Spleen (tissue), 11 donors: ENCODE data around the gene TRPT1. TPM values are rescaled to one million over a fixed set of nuclear protein-coding genes. Genes with fewer than 3 reads are reported as not detected.

Experiments
- DNase-seq: peaks from one replicate; pipeline ENCODE4 v3.0.0-alpha.2; 2020
- H3K27ac ChIP-seq, 8 donors: fragments of 200-600 bp; sonication (generic) in 7 of 8; 1 replicate in 4 of 8; 2 replicates in 4 of 8; pipeline versions ENCODE4 v1.5.0 to v1.8.0; 2016 to 2021; ENCODE audit warnings: inconsistent platforms in 4 of 8, mild to moderate bottlenecking in 4 of 8, moderate library complexity in 1 of 8
- H3K27me3 ChIP-seq, 7 donors: fragments of 200-600 bp; sonication (generic) in 6 of 7; replicated peaks in 1 of 7; 1 replicate in 4 of 7; 2 replicates in 3 of 7; pipeline versions ENCODE4 v1.5.0 to v1.8.0; 2016 to 2021; ENCODE audit warnings: inconsistent platforms in 3 of 7, mild to moderate bottlenecking in 1 of 7
- H3K36me3 ChIP-seq, 6 donors: fragments of 200-600 bp; sonication (generic) in 5 of 6; 1 replicate in 4 of 6; 2 replicates in 2 of 6; pipeline versions ENCODE4 v1.5.0 to v1.8.0; 2016 to 2021; ENCODE audit warnings: inconsistent platforms in 2 of 6
- H3K4me1 ChIP-seq, 6 donors: fragments of 200-600 bp; sonication (generic) in 5 of 6; 1 replicate in 3 of 6; 2 replicates in 3 of 6; pipeline versions ENCODE4 v1.5.0 to v1.8.0; 2016 to 2021; ENCODE audit warnings: inconsistent platforms in 3 of 6
- H3K4me3 ChIP-seq, 8 donors: fragments of 200-600 bp; sonication (generic) in 7 of 8; 1 replicate in 4 of 8; 2 replicates in 4 of 8; pipeline versions ENCODE4 v1.5.0 to v1.8.0; 2016 to 2021; ENCODE audit warnings: inconsistent platforms in 4 of 8, mild to moderate bottlenecking in 4 of 8, moderate library complexity in 2 of 8
- H3K9me3 ChIP-seq, 8 donors: fragments of 200-600 bp; sonication (generic) in 7 of 8; 1 replicate in 4 of 8; 2 replicates in 4 of 8; pipeline versions ENCODE4 v1.5.0 to v1.8.0; 2016 to 2021; ENCODE audit warnings: inconsistent platforms in 4 of 8
- CTCF ChIP-seq, 11 experiments: fragments of 200-600 bp in 7 of 11; fragments of 450-650 bp in 4 of 11; sonication (generic) in 4 of 11; IDR thresholded peaks in 8 of 11; conservative IDR thresholded peaks in 3 of 11; 1 replicate in 7 of 11; 2 replicates in 4 of 11; pipeline versions ENCODE4 v1.4.0 to v1.8.0; 2016 to 2021; ENCODE audit warnings: antibody characterized with exemption in 11 of 11, inconsistent platforms in 4 of 11, mild to moderate bottlenecking in 1 of 11
- POLR2A ChIP-seq, 3 donors: fragments of 450-650 bp; IDR thresholded peaks; one replicate each; pipeline ENCODE4 v1.5.1; 2017; ENCODE audit warnings: antibody characterized with exemption in 3 of 3, mild to moderate bottlenecking in 1 of 3
- POLR2AphosphoS5 ChIP-seq, 3 donors: sonication (generic); formaldehyde crosslinking; IDR thresholded peaks; one replicate each; pipeline ENCODE4 v1.5.1; 2017; ENCODE audit warnings: antibody characterized with exemption in 3 of 3
- WGBS, 5 donors: extraction: QIAGEN DNeasy Blood & Tissue Kit in 3 of 5; methylation state at CpG; one replicate each; pipeline versions ENCODE4 v1.1.5 to v1.1.7; 2013 to 2018; 5-methylcytosine and 5-hydroxymethylcytosine counted together
- intact Hi-C: fragments of 100-400 bp; cut with DNase I; formaldehyde crosslinking; loops from one replicate; pipeline ENCODE4 v1.15.0; 2023; ENCODE audit warnings: low total_unique reads
- polyA plus RNA-seq, 3 donors: library from polyadenylated mRNA; stranded (reverse); fragments of 200-250 nt; gene quantifications; one replicate each; pipeline ENCODE4 v1.2.1, GENCODE V29; 2013
- total RNA-seq, 7 donors: library from RNA; depleted of rRNA in 3 of 7; stranded (reverse); fragments of >200 nt in 3 of 7; fragmentation: NEBNext Ultra II Directional in 4 of 7; extraction: Animal tissue kit (Norgen Biotek cat#: 25700) in 4 of 7; gene quantifications; one replicate each; pipeline versions ENCODE4 v1.1.0 to v1.2.1, GENCODE V29; 2016 to 2021
- donor health status: healthy with polysubstance abuse.
- donor health status: DM: no; HTN: no; CAD: no; lungs with moderate emphysema.
- donor health status: DM: no; HTN: no; CAD: no.
- donor health status: Bipolar disorder and iron deficiency.
- donor health status: healthy.
- donor health status: DM: no; HTN: no; CAD: no.
- donor health status: DM: yes; HTN: yes; CAD: no.

Gene TRPT1
- total and polyA plus RNA-seq, 10 donors, result 34.2 to 74.0 (median 46.4) TPM

GRCh38 chr11:64245797-64246620, 20.0 kb upstream of the TRPT1 start:
- intact Hi-C loops, result no loop called here
- Histone ChIP-seq H3K4me1 (peaks cover 18 to 80% (median 58%) of the 10 kb centered on the region in 6 donors), H3K36me3 (peaks cover 0 to 24% (median 9%) of the 10 kb centered on the region in 6 donors), H3K9me3 (no peaks in the 10 kb centered on the region), H3K27ac (peak overlapping the region; percentile 33 to 100 (median 84)), H3K4me3 (peak overlapping the region; percentile 58 to 90 (median 77)), H3K27me3 (no peaks in the 10 kb centered on the region)
- DNase-seq, result peak; percentile 89
- WGBS, 5 donors, result 0 to 3% (median 1%) methylated on average over 26 to 46 of the region's 46 CpGs
- TF ChIP-seq CTCF (IDR thresholded peaks at IDR 0.05 in 8 of 11, conservative IDR thresholded peaks at IDR 0.05 in 3 of 11) (no peak), POLR2AphosphoS5 (IDR thresholded peaks at IDR 0.05) (peak; percentile 19 to 58 (median 41)), POLR2A (IDR thresholded peaks at IDR 0.05) (no peak)

- DNase-seq, result peak; percentile 90
- TF ChIP-seq POLR2A (IDR thresholded peaks at IDR 0.05), result no peak
- peak in 1 of 3 donors; percentile 47 for TF ChIP-seq POLR2AphosphoS5 (IDR thresholded peaks at IDR 0.05)
- H3K36me3 ChIP-seq, result peaks cover 0 to 24% (median 9%) of the 10 kb centered on the region in 6 donors
- H3K4me1 ChIP-seq, result peaks cover 15 to 77% (median 54%) of the 10 kb centered on the region in 6 donors
- intact Hi-C loops, result no loop called here
- no peaks in the 10 kb centered on the region for H3K27me3 ChIP-seq
- 0 to 5% (median 0%) methylated on average over 5 to 6 of the region's 6 CpGs for WGBS, 5 donors
- peak overlapping the region; percentile 58 to 90 (median 77) for H3K4me3 ChIP-seq
- no peaks in the 10 kb centered on the region for H3K9me3 ChIP-seq
- H3K27ac ChIP-seq, result peak overlapping the region; percentile 33 to 100 (median 84)
Measured at GRCh38 chr11:64245401-64245796, 19.4 kb upstream of the TRPT1 start.

- intact Hi-C loops, result no loop called here
- peaks cover 0 to 24% (median 9%) of the 10 kb centered on the region in 6 donors for H3K36me3 ChIP-seq
- no peaks in the 10 kb centered on the region for H3K9me3 ChIP-seq
- no peaks in the 10 kb centered on the region for H3K27me3 ChIP-seq
- no peak for TF ChIP-seq CTCF (IDR thresholded peaks at IDR 0.05 in 8 of 11, conservative IDR thresholded peaks at IDR 0.05 in 3 of 11)
- no peak for TF ChIP-seq POLR2AphosphoS5 (IDR thresholded peaks at IDR 0.05)
- no peak for TF ChIP-seq POLR2A (IDR thresholded peaks at IDR 0.05)
- 27 to 44% (median 39%) methylated on average over 3 to 6 of the region's 6 CpGs for WGBS, 5 donors
- peak overlapping the region in 6 of 8 donors; percentile 58 to 90 (median 80) for H3K4me3 ChIP-seq
- peaks cover 19 to 77% (median 56%) of the 10 kb centered on the region in 6 donors for H3K4me1 ChIP-seq
- peak; percentile 78 for DNase-seq
- peak overlapping the region in 7 of 8 donors; percentile 66 to 100 (median 86) for H3K27ac ChIP-seq
Measured at GRCh38 chr11:64244966-64245365, 19.0 kb upstream of the TRPT1 start.

GRCh38 chr11:64244107-64244506, 18.1 kb upstream of the TRPT1 start:
- Histone ChIP-seq H3K27ac (peak overlapping the region in 2 of 8 donors; percentile 95 to 100), H3K4me3 (no peak overlapping the region), H3K9me3 (no peaks in the 10 kb centered on the region), H3K4me1 (peaks cover 23 to 81% (median 62%) of the 10 kb centered on the region in 6 donors), H3K36me3 (peaks cover 0 to 27% (median 9%) of the 10 kb centered on the region in 6 donors), H3K27me3 (no peaks in the 10 kb centered on the region)
- WGBS, 5 donors, result 58 to 75% (median 70%) methylated on average over 5 of the region's 5 CpGs
- no peak for TF ChIP-seq POLR2A (IDR thresholded peaks at IDR 0.05)
- no peak for TF ChIP-seq CTCF (IDR thresholded peaks at IDR 0.05 in 8 of 11, conservative IDR thresholded peaks at IDR 0.05 in 3 of 11)
- no peak for TF ChIP-seq POLR2AphosphoS5 (IDR thresholded peaks at IDR 0.05)
- intact Hi-C loops, result no loop called here
- DNase-seq, result no peak
